Right hindlimb (tissue), 1 donor: Measurements from ENCODE around the gene MYO1G.
A peak's percentile ranks its signal among the peaks of the same experiment; 100 is the strongest.

ENCODE experiments used
- DNase-seq: peaks from one replicate; pipeline ENCODE4 v3.0.0-alpha.2; 2018

Gene MYO1G

DNA sequence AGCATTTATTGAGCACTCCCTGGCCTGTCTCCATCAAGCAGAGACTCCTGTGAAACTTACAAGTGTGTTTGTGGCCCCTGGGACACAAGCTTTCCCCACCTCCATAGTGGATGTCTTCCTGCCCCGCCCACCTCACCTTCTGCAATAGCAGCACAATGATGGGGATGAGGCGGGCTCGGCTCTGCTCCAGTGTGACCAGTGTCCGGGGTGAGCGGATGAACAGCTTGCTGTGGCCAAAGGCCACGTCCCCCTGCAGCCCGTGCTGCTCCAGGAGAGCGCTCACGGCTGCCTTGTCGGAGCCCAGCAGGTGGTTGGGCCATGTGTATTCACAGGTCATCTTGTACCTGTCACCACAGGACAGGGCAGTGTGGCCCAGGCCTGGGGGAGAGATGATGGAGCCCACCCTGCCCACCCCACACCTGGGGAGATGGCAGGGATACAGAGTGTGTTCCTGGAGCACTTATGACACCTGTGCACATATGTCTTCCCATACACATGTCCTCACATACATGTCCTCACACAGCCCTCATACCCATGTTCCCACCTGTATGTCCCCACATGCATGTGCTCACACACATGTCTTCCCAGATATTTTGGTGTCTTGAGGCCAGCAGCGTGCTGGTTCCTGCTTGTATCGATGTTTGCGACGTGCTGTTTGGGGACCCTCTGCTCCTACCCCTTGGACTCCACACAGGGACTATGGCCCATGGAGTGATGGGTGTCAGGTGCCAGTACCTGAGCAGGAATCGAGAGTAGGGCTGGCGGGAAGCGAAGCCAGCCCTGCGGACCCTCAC is 12.7 kb downstream of the MYO1G start:
- no peak for DNase-seq

DNA sequence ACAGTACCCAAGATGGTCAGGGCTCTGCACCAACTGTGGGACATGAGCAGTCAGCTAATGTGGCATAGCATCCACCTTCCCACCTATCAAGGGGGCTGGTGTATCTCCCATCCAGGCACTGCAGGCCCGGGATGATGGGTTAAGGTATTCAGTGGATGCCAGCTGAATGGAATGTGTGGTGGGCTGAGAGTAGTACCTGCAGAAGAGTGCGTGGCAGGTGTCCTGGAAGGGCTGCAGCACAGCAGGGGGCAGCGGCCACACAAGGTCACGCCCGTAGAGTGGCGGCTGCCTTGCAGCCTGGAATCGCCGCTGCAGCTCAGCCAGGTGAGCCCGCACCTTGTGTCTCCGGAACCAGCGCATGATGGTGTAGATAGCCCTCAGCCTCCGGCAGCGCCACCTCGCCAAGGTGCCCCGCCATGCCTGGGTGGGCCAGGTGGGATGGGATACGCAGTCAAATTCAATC is 13.3 kb downstream of the MYO1G start:
- DNase-seq: no peak

DNA sequence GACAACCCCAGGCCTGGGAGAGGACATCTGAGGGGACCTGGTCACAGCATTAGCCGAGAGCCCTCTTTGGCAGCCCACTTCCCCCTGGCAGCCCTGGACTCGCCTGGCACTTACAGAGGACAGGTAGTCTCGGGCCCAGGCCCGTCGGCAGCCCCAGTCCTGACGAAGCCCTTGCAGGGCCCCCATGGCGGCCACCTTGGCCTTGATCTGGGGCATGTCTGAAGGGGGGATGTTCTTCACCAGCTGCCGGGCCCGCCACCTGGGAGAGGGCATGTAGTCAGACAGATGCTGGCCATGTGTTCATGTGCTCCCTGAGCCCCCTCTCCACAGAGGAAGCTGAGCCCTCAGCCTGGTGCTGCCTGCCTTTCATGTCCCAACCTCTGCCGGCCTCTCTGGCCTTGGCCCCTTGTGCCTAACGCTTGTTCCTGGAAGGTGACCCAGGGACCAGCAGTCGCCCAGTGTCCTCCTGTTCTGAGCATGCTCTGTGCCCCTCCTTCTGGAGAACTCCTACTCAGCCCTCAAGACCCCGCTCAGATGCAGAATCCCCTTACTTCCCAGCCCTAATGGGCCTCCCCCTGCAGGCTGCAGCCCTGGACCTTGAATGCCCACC is 13.9 kb downstream of the MYO1G start:
- DNase-seq: no peak

DNA sequence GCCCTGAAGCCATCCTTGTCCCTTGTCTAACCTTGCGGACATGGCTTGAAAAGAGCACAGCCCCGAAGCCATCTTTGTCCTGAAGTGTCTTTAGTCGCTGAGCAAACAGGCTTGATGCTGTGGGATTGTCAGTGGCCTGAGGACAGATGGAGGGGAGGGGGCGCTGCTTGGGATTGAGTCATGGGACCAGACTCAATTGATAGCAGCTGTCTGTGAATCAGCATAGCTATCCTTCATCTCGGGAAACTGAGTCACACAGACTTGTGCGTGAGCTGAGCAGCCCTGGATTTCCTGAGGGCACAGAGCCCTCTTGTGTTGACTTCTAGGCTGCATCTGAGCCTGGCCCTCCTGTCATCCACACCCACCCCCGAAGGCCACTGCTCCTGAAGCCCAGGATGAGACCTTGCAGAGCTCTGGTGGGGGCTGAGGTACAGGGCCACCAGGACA is 14.4 kb downstream of the MYO1G start:
- no peak for DNase-seq

DNA sequence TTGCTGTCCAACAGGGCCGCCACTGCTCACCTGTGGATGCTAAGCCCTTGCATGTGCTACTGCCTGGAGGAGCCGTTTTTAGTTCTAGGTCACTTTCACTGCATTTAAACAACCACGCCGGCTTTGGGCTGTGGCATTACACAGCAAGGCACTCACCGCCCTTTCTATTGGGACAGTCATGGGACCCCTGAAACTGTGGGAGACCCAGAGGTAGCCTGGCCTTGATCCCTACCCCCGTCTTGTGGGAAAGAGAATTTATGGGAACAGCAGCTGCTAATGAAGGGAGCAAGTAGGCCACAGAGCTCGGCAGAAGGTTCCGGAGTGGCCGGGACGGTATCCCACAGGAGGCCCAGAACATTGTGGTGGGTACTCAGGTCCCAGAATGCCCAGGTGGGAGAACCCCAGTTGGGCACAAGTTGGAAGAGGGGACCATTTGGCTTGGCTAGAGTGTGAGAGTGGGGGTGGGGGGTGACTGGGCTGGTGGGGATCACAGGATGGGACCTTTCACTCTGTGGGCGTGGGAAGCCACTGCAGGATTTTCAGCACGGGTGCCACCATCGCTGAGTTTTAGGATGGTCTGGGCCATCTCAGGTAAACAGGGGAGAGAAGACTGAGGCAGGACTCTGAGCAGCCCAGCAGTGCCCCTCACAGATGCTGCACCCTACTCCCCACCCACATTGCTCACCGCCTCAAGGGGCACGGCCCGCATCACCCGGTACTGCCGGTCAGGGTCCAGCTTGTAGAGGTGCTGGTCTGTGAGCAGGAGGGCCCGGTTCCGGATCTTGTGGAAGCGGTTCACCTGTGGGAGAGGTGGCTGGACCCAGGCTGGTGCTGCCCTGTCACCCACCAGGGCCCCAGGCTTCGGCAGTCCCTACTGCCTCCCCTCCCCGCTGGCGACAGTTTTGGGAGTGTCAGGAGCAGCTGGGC is 15.2 kb downstream of the MYO1G start:
- DNase-seq: no peak

DNA sequence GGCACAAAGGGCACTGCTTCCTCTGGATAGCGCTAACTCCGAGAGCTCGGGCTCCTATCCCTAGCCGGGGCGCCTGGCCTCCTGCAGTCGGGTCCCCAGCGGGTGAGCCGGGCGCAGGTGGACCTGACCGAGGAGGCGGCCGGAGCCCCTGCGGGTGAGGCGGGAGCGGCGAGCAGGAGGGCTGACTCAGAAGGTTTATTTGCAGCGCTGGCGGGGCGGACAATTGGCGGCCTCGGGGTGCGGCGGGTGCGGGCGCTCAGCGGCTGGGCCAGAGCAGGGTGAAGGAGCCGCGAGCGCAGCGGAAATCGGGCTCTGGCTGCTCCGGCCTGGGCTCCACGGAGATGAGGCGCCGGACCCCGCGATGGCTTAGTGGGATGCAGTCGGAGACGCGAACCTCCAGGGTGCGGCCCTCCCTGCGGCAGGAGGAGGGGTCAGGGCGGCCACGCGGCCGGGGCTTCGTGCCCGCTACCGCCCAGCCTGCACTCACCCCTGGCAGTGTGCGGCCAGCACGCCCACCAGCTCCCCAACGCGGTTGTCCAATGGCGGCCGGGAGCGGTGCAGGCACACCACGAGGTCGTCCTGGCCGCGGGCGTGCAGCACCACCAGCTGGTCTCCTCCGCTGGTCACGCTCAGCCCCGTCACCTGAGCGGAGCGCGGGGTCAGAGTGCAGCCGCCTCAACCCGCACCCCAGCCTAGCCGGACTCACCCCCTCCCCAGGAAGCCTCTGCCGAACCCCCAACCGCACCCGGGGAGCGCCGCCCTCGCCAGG is 16.1 kb downstream of the MYO1G start:
- peak; percentile 61 for DNase-seq

DNA sequence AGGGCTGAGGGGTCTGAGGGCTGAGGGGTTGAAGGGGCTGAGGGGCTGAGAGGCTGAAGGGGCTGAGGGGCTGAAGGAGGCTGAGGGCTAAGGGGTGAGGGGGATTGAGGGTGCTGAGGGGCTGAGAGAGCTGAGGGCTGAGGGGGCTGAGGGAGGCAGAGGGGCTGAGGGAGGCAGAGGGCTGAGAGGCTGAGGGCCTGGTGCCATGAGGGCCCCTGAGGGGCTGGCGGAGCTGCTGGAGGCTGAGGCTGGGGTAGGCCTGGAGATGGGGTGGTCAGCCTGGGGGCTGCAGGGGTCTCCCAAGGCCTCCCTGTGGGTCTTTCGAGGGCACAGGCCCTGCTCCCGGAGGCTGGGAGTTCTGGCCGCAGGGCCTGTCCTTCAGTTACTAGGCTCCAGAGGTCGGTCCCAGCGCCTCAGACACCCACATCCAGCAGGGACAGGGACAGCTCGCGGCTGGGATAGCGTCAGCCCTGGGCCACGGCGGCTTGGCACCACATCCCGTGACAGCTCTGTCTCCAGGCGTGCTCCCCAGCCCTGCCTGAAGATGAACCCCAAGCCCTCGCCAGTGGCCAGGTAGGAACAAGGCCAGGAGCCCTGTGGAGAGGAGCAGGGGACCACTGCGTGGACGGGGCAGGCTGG is 16.9 kb downstream of the MYO1G start:
- no peak for DNase-seq

DNA sequence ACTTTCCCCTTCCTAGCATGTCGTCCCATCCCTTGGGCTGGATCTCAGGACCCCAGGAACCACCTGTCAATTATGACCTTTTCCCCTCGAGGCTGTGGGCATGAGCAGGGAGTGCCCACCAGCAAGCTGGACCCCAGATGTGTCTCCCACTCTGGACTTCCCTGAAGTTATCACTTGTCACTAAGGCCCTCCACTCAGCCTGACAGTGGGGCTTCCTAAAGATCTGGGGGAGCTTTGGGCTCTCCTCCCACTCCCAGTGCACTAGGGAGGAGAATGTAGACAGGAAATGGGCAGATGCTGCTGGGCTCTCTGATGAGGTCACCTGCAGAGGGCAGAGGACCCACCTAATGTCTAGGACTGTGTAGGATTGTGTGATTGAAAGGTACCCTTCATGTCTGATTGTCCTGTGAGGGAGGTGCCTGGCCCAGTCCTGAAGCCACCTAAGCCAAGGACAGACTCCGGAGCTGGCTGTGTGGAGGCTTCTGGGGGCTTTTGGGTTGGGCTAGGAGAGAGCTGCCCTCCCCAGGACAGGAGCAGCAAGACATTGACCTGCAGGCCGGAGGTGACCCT is 18.7 kb downstream of the MYO1G start:
- DNase-seq: no peak

DNA sequence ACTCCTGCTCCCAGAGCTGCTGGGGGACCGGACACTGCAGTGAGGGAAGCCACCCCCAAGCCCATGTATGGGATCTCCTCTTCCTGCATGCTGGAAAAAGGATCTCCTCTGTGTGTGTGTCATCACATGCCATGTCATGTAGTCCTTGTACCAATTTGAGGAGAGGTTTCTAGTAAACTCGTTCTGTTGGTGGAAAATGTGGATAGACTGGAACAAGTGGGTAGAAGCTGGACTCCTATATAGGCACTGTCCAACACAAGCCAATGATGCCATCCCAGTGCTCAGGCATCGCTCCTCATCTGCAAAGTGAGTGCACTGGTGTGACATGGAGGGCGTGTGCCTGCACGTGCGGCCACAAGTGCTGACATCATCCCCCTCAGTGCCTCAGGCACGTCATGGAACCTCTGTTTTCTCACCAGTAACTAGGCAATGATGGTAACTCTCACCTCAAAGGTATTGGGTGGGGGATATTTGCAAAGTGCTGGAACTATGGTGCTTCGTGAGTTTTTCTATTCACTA is 19.3 kb downstream of the MYO1G start:
- DNase-seq: no peak

DNA sequence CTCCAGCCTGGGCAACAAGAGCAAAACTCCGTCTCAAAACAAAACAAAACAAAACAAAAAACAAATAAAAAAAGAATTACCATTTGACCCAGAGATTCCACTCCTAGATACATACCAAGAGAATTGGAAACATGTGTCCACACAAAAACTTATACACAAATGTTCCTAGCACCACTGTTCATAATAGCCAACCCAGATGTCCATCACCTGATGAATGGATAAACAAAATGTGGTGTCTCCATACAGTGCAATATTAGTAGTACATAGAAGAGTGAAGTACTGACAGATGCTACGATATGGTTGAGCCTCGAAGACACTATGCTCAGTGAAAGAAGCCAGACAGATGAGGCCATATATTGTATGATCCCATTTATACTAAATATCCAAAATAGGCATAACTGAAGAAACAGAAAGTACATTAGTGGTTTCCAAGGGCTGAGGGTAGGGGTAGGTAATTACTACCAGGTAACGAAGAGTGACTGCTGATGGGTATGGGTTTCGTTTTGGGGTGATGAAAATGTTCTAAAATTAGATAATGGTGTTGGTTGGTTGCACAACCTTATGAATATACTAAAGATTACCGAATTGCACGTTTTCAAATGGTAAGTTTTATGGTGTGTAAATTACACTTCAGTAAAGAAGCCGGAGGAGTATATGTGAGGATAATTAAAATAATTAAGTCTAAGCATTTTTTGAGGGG is 20.0 kb downstream of the MYO1G start:
- no peak for DNase-seq

DNA sequence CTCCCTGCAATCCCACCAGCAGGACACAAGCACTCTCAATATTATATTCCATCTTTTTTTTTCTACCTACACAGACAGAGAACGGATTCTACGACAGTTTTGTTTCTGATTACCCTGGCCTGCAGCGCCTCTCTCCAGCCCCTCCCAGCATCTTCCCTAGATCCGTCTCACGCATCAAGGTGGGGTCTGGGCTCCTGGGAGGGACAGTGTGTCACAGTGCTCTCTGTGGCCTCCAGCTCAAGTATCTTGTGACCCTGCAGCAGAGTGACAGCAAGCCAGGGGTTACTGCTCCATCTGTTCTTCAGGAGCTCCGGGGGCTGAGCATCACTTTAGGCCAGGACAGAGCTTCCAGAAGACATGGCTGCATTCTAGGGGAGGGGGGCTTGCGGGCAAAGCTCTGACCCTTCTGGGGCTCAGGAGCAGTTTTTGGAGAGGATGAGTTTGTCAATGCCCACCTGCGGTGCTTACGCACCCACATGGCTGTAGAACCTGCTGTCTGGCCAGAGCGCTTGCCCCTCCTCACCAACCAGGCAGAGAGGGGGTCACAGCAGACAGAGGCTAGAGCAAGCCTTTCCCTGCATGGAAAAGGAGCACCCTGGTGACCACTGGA is 22.6 kb downstream of the MYO1G start:
- DNase-seq: no peak

DNA sequence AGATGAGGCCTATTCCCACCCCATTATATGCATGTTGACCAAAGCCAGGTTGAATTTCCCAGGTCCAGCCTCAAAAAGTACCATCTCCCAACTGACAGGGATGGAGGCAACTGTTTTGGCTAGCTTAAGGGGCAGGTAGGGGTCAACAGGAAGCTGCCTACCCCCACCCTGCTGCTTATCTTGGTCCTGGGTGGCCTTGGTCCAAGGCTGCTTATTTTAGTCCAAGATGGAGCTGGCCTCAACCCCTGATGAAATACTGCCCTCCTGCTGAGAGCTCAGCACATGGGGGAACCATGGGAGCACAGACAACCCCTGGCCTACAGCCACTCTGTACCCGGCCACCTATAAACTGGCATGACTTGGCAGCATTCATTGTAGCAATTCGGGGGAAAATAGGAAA is 23.1 kb downstream of the MYO1G start:
- no peak for DNase-seq

DNA sequence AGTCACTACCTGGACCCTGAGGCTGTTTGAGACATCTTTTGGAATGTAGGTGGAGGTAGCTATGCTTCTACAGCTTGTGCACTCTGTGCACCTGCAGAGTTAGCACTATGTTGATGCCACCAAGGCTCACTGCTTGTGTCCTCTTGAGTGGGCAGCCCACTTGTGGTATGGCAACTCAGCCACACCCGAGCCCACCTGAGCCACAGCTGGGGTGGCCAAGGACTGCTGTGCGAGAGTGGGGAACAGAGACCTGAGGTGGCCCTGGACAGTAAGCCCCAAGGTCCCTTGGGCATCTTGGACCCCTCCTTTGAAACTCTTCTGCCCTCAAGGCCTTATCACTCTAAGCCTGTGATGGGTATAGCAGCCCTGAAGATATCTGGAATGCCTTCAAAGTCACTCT is 25.7 kb downstream of the MYO1G start:
- no peak for DNase-seq

DNA sequence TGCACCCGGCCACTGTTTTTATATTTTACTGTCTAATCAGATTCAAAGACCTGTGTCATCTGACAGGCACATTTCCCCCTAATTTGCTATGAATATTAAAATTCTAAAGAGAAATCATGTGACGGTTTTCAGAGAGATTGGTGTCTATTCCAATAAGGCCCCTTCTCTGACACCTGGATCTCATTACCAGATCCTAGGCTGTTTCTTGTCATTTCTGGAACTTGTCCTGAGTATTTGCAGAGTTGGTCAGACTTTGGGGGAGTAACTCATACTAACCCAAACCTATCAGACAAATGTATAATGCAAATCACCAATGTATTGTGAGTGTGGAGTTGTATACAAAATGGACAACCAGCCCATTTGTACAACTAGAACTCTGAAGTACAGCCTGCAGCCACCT is 29.5 kb downstream of the MYO1G start:
- DNase-seq: no peak

DNA sequence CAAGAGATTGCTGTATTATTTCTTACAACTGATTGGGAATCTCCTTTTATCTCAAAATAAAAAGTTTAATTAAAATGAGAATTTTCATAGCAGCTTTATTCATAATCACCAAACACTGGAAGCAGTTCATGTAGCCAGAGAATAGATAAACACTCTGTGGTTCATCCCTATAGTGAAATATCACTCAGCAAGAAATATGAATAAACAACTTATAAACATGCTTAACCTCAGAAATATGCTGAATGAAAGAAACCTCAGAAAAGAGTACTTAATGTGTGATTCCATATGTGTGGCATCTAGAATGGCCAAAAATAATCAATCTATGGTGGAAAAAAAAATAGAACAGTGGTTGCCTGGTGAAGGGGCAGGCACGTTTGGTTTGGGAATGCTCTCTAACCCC is 33.3 kb downstream of the MYO1G start:
- DNase-seq: no peak

DNA sequence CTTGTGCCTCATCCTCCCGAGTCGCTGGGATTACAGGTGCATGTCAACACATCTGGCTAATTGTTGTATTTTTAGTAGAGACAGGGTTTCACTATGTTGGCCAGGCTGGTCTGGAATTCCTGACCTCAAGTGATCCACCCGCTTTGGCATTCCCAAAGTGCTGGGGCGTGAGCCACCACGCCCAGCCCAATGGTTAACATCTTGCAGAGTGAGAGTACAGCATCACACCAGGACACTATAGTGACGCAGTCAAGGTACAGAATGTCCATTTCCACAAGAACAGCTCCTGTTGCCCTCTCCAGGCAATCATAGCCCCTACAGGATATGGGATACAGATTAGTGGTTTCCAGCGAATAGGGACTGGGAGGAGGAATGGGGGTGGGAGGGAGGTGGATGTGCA is 34.0 kb downstream of the MYO1G start:
- DNase-seq: no peak

DNA sequence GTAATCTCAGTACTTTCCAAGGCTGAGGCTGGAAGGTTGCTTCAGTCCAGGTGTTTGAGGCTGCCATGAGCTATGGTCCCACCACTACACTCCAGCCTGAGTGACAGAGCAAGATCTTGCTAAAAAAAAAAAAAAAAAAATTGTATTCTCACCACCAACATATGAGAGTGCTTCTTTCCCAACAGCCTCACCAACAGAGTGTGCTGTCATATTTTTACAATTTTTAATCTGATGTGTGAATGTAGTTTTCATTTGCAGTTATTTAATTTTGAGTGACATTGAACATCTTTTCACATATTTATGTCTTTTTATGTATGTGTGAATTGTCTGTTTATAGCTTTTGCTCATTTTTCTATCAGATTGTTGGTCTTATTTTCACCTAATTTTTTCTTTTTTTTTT is 35.2 kb downstream of the MYO1G start:
- DNase-seq: no peak

DNA sequence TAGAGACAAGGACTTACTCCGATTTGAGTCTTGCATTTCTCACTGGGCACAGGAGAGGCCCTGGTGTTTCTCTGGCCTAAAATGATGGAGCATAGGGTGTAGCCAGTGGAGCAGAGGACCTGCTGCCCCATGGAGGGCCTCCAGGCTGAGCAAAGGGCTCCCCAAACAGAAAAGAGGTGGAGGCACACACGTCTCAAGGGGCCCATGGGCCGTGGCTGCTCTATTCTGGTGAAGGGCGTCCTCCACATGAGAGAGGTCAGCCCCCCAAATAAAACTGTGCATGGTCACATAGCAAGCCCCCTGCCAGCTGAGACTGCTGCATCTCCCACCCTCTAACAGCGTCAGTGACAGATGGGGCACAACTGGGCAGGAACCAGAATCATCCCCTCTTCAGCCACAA is 41.4 kb downstream of the MYO1G start:
- no peak for DNase-seq

DNA sequence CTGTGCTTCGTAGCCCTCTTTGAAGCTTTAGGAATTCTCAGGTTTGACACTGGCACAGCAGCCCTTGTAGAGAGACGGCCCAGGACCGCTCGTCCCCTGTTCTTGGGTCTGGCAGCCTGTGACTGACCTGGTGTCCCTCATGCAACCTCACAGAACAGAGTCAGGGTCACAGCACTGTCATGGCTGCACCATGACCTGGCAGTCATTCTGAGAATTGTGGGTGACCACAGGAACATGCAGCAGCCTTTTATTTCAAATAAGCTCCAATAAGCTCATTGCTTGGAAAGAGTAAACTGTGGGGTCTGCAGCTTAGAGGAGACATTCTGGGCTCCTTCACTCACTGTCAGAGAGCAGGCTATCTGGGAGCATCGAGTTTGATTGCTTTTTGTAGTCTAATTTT is 42.5 kb downstream of the MYO1G start:
- DNase-seq: no peak

DNA sequence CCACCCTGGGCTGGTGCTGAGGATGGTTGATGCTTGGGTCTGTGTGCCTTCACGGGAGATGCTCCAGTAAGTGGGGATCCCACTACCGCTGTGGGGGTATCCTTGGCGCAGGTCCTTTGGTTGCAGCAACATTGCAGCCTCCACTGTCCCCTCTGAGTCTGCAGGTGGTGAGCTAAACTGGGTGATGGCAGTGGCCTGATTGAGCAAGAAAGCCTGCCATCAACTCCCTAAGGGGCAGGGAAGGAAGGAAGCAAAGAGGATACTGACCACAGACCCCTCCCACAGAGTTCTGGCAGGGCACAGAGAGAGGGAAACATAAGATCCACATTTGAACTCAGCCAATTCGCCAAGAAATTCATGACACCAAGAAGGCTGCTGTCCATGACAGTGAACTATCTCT is 43.2 kb downstream of the MYO1G start:
- no peak for DNase-seq

DNA sequence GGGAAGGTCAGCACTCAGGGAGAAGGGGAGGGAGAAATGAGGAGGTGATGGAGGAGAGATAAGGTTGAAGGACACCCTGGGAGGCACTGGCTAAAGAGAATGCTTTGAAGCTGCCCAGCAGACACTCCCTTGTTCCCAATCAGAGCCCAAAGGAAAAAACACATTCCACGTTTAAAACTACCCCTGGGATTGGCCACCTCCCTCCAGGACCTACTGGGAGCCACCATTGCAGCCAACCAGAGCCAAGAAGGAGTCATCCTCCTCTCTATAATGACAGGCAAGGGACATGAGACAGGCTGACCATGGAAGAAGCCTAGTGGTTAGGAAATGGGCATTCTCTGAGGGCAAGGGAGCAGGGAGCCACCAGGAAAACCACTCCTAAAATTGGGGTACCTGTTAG is 43.8 kb downstream of the MYO1G start:
- DNase-seq: no peak
